Transverse colon (tissue), 3 donors: ENCODE results near the gene KCTD19.

Source experiments
- CTCF ChIP-seq, 5 experiments: fragments of 200-600 bp in 3 of 5; fragments of 450-650 bp in 2 of 5; sonication (generic) in 3 of 5; IDR thresholded peaks; 1 replicate in 2 of 5; 2 replicates in 3 of 5; pipeline ENCODE4 v1.5.1; 2016 to 2017; ENCODE audit warnings: antibody characterized with exemption in 5 of 5, inconsistent platforms in 3 of 5, mild to moderate bottlenecking in 2 of 5, moderate library complexity in 1 of 5
- EP300 ChIP-seq: sonication (generic); formaldehyde crosslinking; IDR thresholded peaks from one replicate; pipeline ENCODE4 v1.6.1; 2017; ENCODE audit warnings: antibody characterized with exemption, low read depth
- POLR2A ChIP-seq: fragments of 450-650 bp; IDR thresholded peaks from one replicate; pipeline ENCODE4 v1.6.1; 2016; ENCODE audit warnings: antibody characterized with exemption, mild to moderate bottlenecking, moderate library complexity

GRCh38 chr16:67240506-67240905 is 86.0 kb downstream of the KCTD19 start:
- TF ChIP-seq EP300 (no peak), CTCF (IDR thresholded peaks at IDR 0.05) (no peak), POLR2A (no peak)
